HCT116 (cell line): ENCODE data around the gene CTXND1. TPM values are rescaled to one million over a fixed set of nuclear protein-coding genes. Genes with fewer than 3 reads are reported as not detected.

Source experiments
- ATAC-seq: fragments of 200-7000 bp; cut with Tn5 transposase; 2 replicates; pipeline ENCODE4 v1.9.1; 2020; ENCODE audit warnings: mild to moderate bottlenecking, moderate library complexity
- BruUV-seq: library from RNA; stranded (reverse); fragments of 400-500 nt; replicated peaks from 2 replicates; lab custom pipeline; 2021; lab: Mats Ljungman, UMichigan
- CTCF ChIA-PET: fragments of 300-600 bp; sonication (Branson Sonifier 250); formaldehyde crosslinking; loops from one replicate; lab custom pipeline; 2021; ENCODE audit warnings: antibody characterized with exemption; lab: Charles Lee
- POLR2A ChIA-PET: fragments of 300-600, 350-600 bp; sonication (Branson Sonifier 250); formaldehyde crosslinking; loops from one replicate; lab custom pipeline; 2021; ENCODE audit warnings: antibody characterized with exemption; lab: Charles Lee
- RAD21 ChIA-PET, 2 experiments: fragments of 300-600 bp; sonication (Branson Sonifier 250); formaldehyde crosslinking; loops; one replicate each; lab custom pipeline; 2023; ENCODE audit warnings: low total read pairs in 2 of 2; ENCODE audit not compliant: uncharacterized antibody in 2 of 2, unreplicated experiment in 2 of 2, low non-redundant PET in 1 of 2; lab: Charles Lee
- DNase-seq: peaks from one replicate; pipeline ENCODE4 v3.0.0-alpha.2; 2010; ENCODE audit warnings: low read depth, low spot score
- H2AFZ ChIP-seq: fragments of 200-600 bp; shearing (Covaris generic), sonication (generic); 2 replicates; pipeline ENCODE4 v1.6.1; 2017; ENCODE audit warnings: low read depth, mixed run types, mixed read lengths, antibody characterized with exemption, low read length; ENCODE audit not compliant: poor library complexity, severe bottlenecking
- H3K27ac ChIP-seq: 2 replicates; pipeline ENCODE4 v1.5.1; 2012; ENCODE audit warnings: low read depth, low read length
- H3K27me3 ChIP-seq: fragments of 200-600 bp; sonication (generic); 2 replicates; pipeline ENCODE4 v1.6.1; 2016; ENCODE audit warnings: mixed run types, low read length, mixed read lengths; ENCODE audit not compliant: insufficient read depth
- H3K36me3 ChIP-seq, 2 experiments: fragments of 200-500 bp in 1 of 2; fragments of 200-600 bp in 1 of 2; sonication (Bioruptor generic) in 1 of 2; sonication (generic) in 1 of 2; 2 replicates each; pipeline versions ENCODE4 v1.5.1 to v1.6.1; 2014 to 2016; ENCODE audit warnings: low read length in 2 of 2, inconsistent platforms in 1 of 2, mixed read lengths in 1 of 2, mixed run types in 1 of 2; ENCODE audit not compliant: insufficient read depth in 2 of 2, control insufficient read depth in 1 of 2
- H3K4me1 ChIP-seq, 2 experiments: fragments of 200-600 bp in 1 of 2; sonication (generic) in 1 of 2; 2 replicates each; pipeline versions ENCODE4 v1.5.1 to v1.6.1; 2012 to 2017; ENCODE audit warnings: low read length in 2 of 2, inconsistent platforms in 1 of 2, mild to moderate bottlenecking in 1 of 2, mixed read lengths in 1 of 2, mixed run types in 1 of 2, moderate library complexity in 1 of 2; ENCODE audit not compliant: insufficient read depth in 2 of 2, control insufficient read depth in 1 of 2
- H3K4me2 ChIP-seq: fragments of 200-600 bp; sonication (generic); 2 replicates; pipeline ENCODE4 v1.6.1; 2017; ENCODE audit warnings: mixed run types, low read length, mixed read lengths
- H3K4me3 ChIP-seq, 2 experiments: fragments of 200-600 bp in 1 of 2; sonication (generic) in 1 of 2; replicated peaks in 1 of 2; 2 replicates each; pipeline ENCODE4 v1.5.1; 2011 to 2016; ENCODE audit warnings: low read length in 2 of 2, control low read depth in 1 of 2, low read depth in 1 of 2, mild to moderate bottlenecking in 1 of 2, mixed read lengths in 1 of 2, mixed run types in 1 of 2
- H3K79me2 ChIP-seq: fragments of 200-600 bp; sonication (generic); 2 replicates; pipeline ENCODE4 v1.6.1; 2017; ENCODE audit warnings: mild to moderate bottlenecking, mixed run types, low read length, moderate library complexity, mixed read lengths; ENCODE audit not compliant: insufficient read depth
- H3K9ac ChIP-seq: fragments of 200-600 bp; sonication (generic); 2 replicates; pipeline ENCODE4 v1.6.1; 2016; ENCODE audit warnings: low read length, mixed read lengths
- H3K9me2 ChIP-seq: fragments of 200-600 bp; sonication (generic), shearing (Covaris generic); 2 replicates; pipeline ENCODE4 v1.6.1; 2017; ENCODE audit warnings: mixed run types, mild to moderate bottlenecking, moderate library complexity; ENCODE audit not compliant: insufficient read depth
- H3K9me3 ChIP-seq, 2 experiments: fragments of 200-500 bp in 1 of 2; fragments of 200-600 bp in 1 of 2; sonication (Bioruptor generic) in 1 of 2; sonication (generic) in 1 of 2; 2 replicates each; pipeline ENCODE4 v1.6.1; 2014 to 2017; ENCODE audit warnings: low read length in 2 of 2, mixed read lengths in 2 of 2, inconsistent platforms in 1 of 2, low read depth in 1 of 2, mild to moderate bottlenecking in 1 of 2, mixed run types in 1 of 2, moderate library complexity in 1 of 2; ENCODE audit not compliant: control insufficient read depth in 1 of 2, insufficient read depth in 1 of 2
- H4K20me1 ChIP-seq: fragments of 200-600 bp; sonication (generic), shearing (Covaris generic); 2 replicates; pipeline ENCODE4 v1.6.1; 2017; ENCODE audit warnings: mixed run types, mild to moderate bottlenecking, moderate library complexity; ENCODE audit not compliant: insufficient read depth
- CEBPB ChIP-seq: IDR thresholded peaks from 2 replicates; pipeline ENCODE4 v1.6.1; 2012; ENCODE audit warnings: low read depth
- ELF1 ChIP-seq: IDR thresholded peaks from 2 replicates; pipeline ENCODE4 v1.6.1; 2012; ENCODE audit warnings: low read depth, borderline replicate concordance
- EZH2 ChIP-seq: fragments of 200-600 bp; sonication (generic); IDR thresholded peaks from 2 replicates; pipeline ENCODE4 v1.6.1; 2017; ENCODE audit warnings: antibody characterized with exemption, mixed run types
- JUND ChIP-seq: IDR thresholded peaks from 2 replicates; pipeline ENCODE4 v1.6.1; 2012
- REST ChIP-seq: IDR thresholded peaks from 2 replicates; pipeline ENCODE4 v1.6.1; 2012; ENCODE audit warnings: low read depth
- SIN3A ChIP-seq: IDR thresholded peaks from 2 replicates; pipeline ENCODE4 v1.6.1; 2012; ENCODE audit warnings: low read depth
- ZFX ChIP-seq: fragments of 450-650 bp; IDR thresholded peaks from 2 replicates; pipeline ENCODE4 v1.6.1; 2017
- intact Hi-C: fragments of 100-400 bp; cut with micrococcal nuclease; formaldehyde crosslinking; loops from 2 replicates; pipeline ENCODE4 v1.10.0; 2022
- total RNA-seq: library from RNA; stranded (reverse); gene quantifications from one replicate; pipeline ENCODE4 v1.2.1, GENCODE V29; 2021; ENCODE audit not compliant: unreplicated experiment

CTXND1 gene
- total RNA-seq, 1 experiment from 2014 or later: not detected

- ChIA-PET CTCF (no interaction called here), RAD21 (no interaction called here), POLR2A (no interaction called here)
- no TSS peak for BruUV-seq
- H3K79me2 ChIP-seq: no peaks in the 10 kb centered on the region
- no peak overlapping the region for H3K27ac ChIP-seq
- ATAC-seq: no peak
- no peak overlapping the region for H3K4me2 ChIP-seq
- no peak for TF ChIP-seq ELF1
- H3K9ac ChIP-seq: no peak overlapping the region
- no peak overlapping the region for H3K4me3 ChIP-seq
- no peaks in the 10 kb centered on the region; a peak in 1 of 4 replicates for H3K9me3 ChIP-seq
- H3K36me3 ChIP-seq: no peaks in the 10 kb centered on the region
- no peak overlapping the region for H2AFZ ChIP-seq
- H4K20me1 ChIP-seq: no peaks in the 10 kb centered on the region
- no peaks in the 10 kb centered on the region for H3K4me1 ChIP-seq
- peaks cover 64% of the 10 kb centered on the region for H3K27me3 ChIP-seq
- no peaks in the 10 kb centered on the region for H3K9me2 ChIP-seq
- no peak for DNase-seq
- intact Hi-C loops: no loop called here
These were observed 14.1 kb upstream of the CTXND1 start for GRCh38 chr15:80266113-80266512.

- H3K27me3 ChIP-seq: peaks cover 64% of the 10 kb centered on the region
- DNase-seq (no peak), ATAC-seq (no peak)
- H3K9me2 ChIP-seq: no peaks in the 10 kb centered on the region
- intact Hi-C loops: no loop called here
- H2AFZ ChIP-seq: no peak overlapping the region
- no TSS peak for BruUV-seq
- H3K36me3 ChIP-seq: no peaks in the 10 kb centered on the region
- no peaks in the 10 kb centered on the region for H3K79me2 ChIP-seq
- no peaks in the 10 kb centered on the region for H3K4me1 ChIP-seq
- RAD21 ChIA-PET: no interaction called here
- H3K9ac ChIP-seq: no peak overlapping the region
- CTCF ChIA-PET: no interaction called here
- H4K20me1 ChIP-seq: no peaks in the 10 kb centered on the region
- TF ChIP-seq SIN3A (no peak), ZFX (no peak)
- no peak overlapping the region for H3K4me2 ChIP-seq
- H3K4me3 ChIP-seq: no peak overlapping the region
- no peak overlapping the region for H3K27ac ChIP-seq
- POLR2A ChIA-PET: no interaction called here
- H3K9me3 ChIP-seq: no peaks in the 10 kb centered on the region; a peak in 1 of 4 replicates
These were observed 13.0 kb upstream of the CTXND1 start for GRCh38 chr15:80265021-80265420.

- DNase-seq: no peak
- no peaks in the 10 kb centered on the region for H3K4me1 ChIP-seq
- CTCF ChIA-PET: no interaction called here
- no peak overlapping the region for H3K4me3 ChIP-seq
- H3K79me2 ChIP-seq: no peaks in the 10 kb centered on the region
- TF ChIP-seq CEBPB (no peak), EZH2 (no peak), SIN3A (no peak), REST (peak; percentile 53), JUND (no peak)
- TF ChIP-seq, all 23 proteins: peak for 1
- BruUV-seq: no TSS peak
- no peak overlapping the region for H3K4me2 ChIP-seq
- intact Hi-C loops: no loop called here
- H3K27me3 ChIP-seq: peaks cover 69% of the 10 kb centered on the region
- no peaks in the 10 kb centered on the region for H3K9me2 ChIP-seq
- no peak overlapping the region for H2AFZ ChIP-seq
- no peaks in the 10 kb centered on the region for H4K20me1 ChIP-seq
- H3K27ac ChIP-seq: no peak overlapping the region
- ATAC-seq: no peak
- ChIA-PET RAD21 (no interaction called here), POLR2A (no interaction called here)
- no peaks in the 10 kb centered on the region for H3K36me3 ChIP-seq
- no peaks in the 10 kb centered on the region; a peak in 1 of 4 replicates for H3K9me3 ChIP-seq
- H3K9ac ChIP-seq: no peak overlapping the region
These were observed 12.0 kb upstream of the CTXND1 start for GRCh38 chr15:80264031-80264430.
